Choroid plexus epithelial cell (primary cell): ENCODE results near the gene PDK2.
A peak's percentile ranks its signal among the peaks of the same experiment; 100 is the strongest.

Experiments
- DNase-seq: peaks from one replicate; pipeline ENCODE4 v3.0.0-alpha.2; 2010; ENCODE audit warnings: low read depth
- H3K4me3 ChIP-seq: 2 replicates; pipeline ENCODE4 v1.5.1; 2011; ENCODE audit warnings: low read depth, mild to moderate bottlenecking, control low read depth, low read length, moderate library complexity
- CTCF ChIP-seq: conservative IDR thresholded peaks from 2 replicates; pipeline ENCODE4 v1.5.1; 2011; ENCODE audit warnings: low read depth, mild to moderate bottlenecking, control low read depth, inconsistent platforms, low read length, moderate library complexity

The PDK2 gene

GRCh38 chr17:50122945-50123344 lies 27.8 kb downstream of the PDK2 start:
- no peak overlapping the region for H3K4me3 ChIP-seq
- no peak for DNase-seq
- no peak for TF ChIP-seq CTCF

DNA sequence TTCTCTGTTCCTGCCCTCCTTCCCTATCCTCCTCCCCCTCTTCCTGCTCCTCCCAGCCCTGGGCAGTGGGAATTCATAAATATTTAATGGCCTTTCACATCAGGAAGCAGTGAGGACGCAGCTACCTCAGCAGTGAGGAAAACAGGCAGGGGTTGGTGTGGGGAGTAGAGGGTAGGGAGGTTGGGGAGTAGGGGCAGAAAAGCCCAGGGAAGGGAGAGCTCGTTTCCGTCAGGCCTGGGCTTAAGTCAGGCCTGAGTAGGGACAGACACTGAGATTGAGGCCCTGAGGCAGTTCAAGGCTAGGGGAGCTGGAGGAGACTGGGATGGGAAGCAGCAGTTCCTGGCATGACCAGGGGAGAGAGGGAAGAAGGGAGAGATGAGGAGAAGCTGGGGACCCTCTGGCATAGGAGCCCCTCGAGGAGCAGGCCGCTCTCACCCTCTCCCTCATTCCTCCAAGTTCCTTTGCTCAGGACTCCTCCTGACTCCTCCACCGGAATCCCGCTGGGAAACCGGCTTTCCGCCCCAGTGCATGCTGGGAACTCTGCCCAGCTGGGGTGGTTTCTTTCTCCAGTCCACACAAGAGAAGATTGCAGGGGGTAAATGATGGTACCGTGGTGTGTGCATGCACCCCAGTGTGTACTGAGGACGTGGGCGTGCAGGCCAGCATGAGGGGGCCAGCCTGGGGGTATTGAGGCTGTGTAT lies 28.6 kb downstream of the PDK2 start:
- TF ChIP-seq CTCF: no peak
- DNase-seq: peak; percentile 53
- no peak overlapping the region for H3K4me3 ChIP-seq

DNA sequence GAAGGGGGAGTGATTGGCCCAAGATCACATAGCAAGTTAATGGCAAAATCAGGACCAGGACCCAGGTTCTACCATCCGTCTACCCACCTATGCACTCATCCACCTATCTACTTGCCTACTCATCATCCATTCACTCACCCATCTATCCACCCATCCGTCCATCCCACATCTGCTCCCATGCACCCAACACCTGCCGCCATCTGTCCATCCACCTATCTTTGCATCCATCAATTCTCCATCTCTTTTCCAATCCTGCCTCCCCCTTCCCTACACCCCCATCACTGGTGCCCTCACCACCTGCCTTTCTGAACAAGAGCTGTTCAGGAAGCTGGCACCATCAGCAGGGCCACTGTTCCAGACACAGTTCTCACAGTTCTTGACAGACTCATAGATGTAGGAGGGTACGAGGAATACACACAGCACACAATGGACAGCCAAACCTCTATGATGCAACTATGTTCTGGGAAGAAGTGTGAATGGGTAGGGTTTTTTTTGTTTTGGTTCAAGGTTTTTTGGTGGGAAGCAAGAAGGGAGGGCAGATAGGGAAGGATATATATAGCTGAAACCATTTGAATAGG lies 30.4 kb downstream of the PDK2 start:
- H3K4me3 ChIP-seq: no peak overlapping the region

DNA sequence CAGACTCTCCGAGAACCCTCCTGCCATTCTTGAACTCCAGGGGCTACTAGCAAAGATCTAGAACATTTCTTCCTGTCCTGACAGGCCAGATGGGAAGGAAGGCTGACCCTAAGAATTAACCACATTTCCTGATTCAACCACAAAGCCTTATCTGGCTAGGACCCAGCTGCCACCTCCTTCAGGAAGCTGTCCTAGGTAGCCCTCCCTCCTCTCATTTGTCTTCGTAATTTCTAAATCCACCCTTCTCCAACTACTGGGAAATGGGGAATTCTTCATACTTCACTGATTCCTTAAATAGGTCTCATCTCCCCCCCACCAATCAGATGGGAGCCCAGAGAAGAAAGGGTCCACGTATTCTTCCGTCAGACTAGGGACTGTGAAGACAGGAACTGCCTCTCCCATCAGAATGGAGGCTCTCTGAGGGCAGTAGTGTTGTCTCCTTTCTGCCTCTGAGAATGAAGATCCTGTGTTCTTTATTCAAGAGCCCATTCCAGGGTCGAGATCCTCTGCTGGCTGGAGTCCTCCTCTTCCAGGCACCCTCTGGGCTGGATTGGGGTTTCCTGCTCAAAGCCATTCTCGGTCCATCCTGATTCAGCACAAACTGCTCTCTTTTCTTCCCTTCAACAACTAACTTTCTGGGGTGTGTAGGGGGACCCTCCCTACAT lies 32.7 kb downstream of the PDK2 start:
- H3K4me3 ChIP-seq: no peak overlapping the region
- no peak for TF ChIP-seq CTCF
- no peak for DNase-seq

More for the DNA sequence above, 30.4 kb downstream of the PDK2 start:
- no peak for TF ChIP-seq CTCF
- DNase-seq: no peak

GRCh38 chr17:50128441-50129352 lies 33.5 kb downstream of the PDK2 start:
- no peak for TF ChIP-seq CTCF
- H3K4me3 ChIP-seq: peak overlapping the region; percentile 57
- no peak for DNase-seq

DNA sequence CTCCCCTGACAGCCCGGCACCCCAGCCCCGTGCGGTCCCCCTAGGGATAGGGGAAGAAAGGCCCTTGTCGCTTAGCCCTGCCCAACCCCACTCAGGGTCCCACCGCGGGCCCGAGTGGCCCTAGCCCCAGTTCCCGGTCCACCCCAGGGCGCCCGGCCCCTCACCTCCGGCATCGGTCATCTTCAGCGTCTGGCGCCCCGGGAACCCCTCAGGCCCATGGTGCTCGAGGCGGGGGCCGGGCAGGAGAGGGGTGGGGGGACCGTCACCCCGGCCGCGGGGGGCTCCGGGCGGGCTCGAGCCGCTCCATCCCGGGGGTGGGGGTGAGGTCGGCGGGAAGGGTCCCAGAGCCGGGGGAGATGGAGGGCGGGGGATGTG lies 34.2 kb downstream of the PDK2 start:
- no peak for TF ChIP-seq CTCF
- DNase-seq: no peak
- peak overlapping the region; percentile 57 for H3K4me3 ChIP-seq
